ENCODE measurements around the gene AKAP6. TPM values are rescaled to one million over a fixed set of nuclear protein-coding genes. Genes with fewer than 3 reads are reported as not detected.

Gene AKAP6
- polyA plus RNA-seq, 1 donor = 8.5 TPM

- WGBS (ENCODE audit: insufficient coverage, low lambda C conversion rate) = 71% methylated on average over 1 of the region's 4 CpGs
- Histone ChIP-seq H3K4me1 (ENCODE audit: control insufficient read depth, insufficient read depth, low read length) (peaks cover 17% of the 10 kb centered on the region), H3K36me3 (ENCODE audit: control insufficient read depth, insufficient read depth, low read length) (no peaks in the 10 kb centered on the region), H3K27ac (ENCODE audit: low read length) (no peak overlapping the region), H3K27me3 (ENCODE audit: control insufficient read depth, insufficient read depth, low read length) (no peaks in the 10 kb centered on the region), H3K4me3 (ENCODE audit: low read length) (no peak overlapping the region), H3K9me3 (ENCODE audit: control insufficient read depth, low read depth, low read length) (no peaks in the 10 kb centered on the region)
- DNase-seq = no peak
These were observed 1.4 kb downstream of the AKAP6 start for GRCh38 chr14:32330351-32331111.

GRCh38 chr14:32331206-32331605 lies 2.1 kb downstream of the AKAP6 start:
- Histone ChIP-seq H3K4me3 (ENCODE audit: low read length) (no peak overlapping the region), H3K9me3 (ENCODE audit: control insufficient read depth, low read depth, low read length) (no peaks in the 10 kb centered on the region), H3K36me3 (ENCODE audit: control insufficient read depth, insufficient read depth, low read length) (no peaks in the 10 kb centered on the region), H3K27ac (ENCODE audit: low read length) (no peak overlapping the region), H3K4me1 (ENCODE audit: control insufficient read depth, insufficient read depth, low read length) (peaks cover 17% of the 10 kb centered on the region), H3K27me3 (ENCODE audit: control insufficient read depth, insufficient read depth, low read length) (no peaks in the 10 kb centered on the region)
- DNase-seq = no peak
- no CpG with 5 or more reads among the region's 5 CpGs for WGBS (ENCODE audit: insufficient coverage, low lambda C conversion rate)

- no CpG with 5 or more reads among the region's 2 CpGs for WGBS (ENCODE audit: insufficient coverage, low lambda C conversion rate)
- Histone ChIP-seq H3K4me3 (ENCODE audit: low read length) (no peak overlapping the region), H3K36me3 (ENCODE audit: control insufficient read depth, insufficient read depth, low read length) (no peaks in the 10 kb centered on the region), H3K27ac (ENCODE audit: low read length) (peak overlapping the region; percentile 42), H3K4me1 (ENCODE audit: control insufficient read depth, insufficient read depth, low read length) (peaks cover 17% of the 10 kb centered on the region), H3K27me3 (ENCODE audit: control insufficient read depth, insufficient read depth, low read length) (no peaks in the 10 kb centered on the region), H3K9me3 (ENCODE audit: control insufficient read depth, low read depth, low read length) (no peaks in the 10 kb centered on the region)
- DNase-seq = peak; percentile 29 to 71
These were observed 3.6 kb downstream of the AKAP6 start for GRCh38 chr14:32332415-32333316.

- Histone ChIP-seq H3K27ac (ENCODE audit: low read length) (no peak overlapping the region), H3K4me1 (ENCODE audit: control insufficient read depth, insufficient read depth, low read length) (peaks cover 17% of the 10 kb centered on the region), H3K4me3 (ENCODE audit: low read length) (no peak overlapping the region), H3K36me3 (ENCODE audit: control insufficient read depth, insufficient read depth, low read length) (no peaks in the 10 kb centered on the region), H3K9me3 (ENCODE audit: control insufficient read depth, low read depth, low read length) (no peaks in the 10 kb centered on the region), H3K27me3 (ENCODE audit: control insufficient read depth, insufficient read depth, low read length) (no peaks in the 10 kb centered on the region)
- WGBS (ENCODE audit: insufficient coverage, low lambda C conversion rate) = 83% methylated on average over 1 of the region's 2 CpGs
- no peak for DNase-seq
These were observed 7.6 kb downstream of the AKAP6 start for GRCh38 chr14:32336702-32337101.

GRCh38 chr14:32337759-32338158 lies 8.7 kb downstream of the AKAP6 start:
- Histone ChIP-seq H3K27me3 (ENCODE audit: control insufficient read depth, insufficient read depth, low read length) (no peaks in the 10 kb centered on the region), H3K9me3 (ENCODE audit: control insufficient read depth, low read depth, low read length) (no peaks in the 10 kb centered on the region), H3K36me3 (ENCODE audit: control insufficient read depth, insufficient read depth, low read length) (no peaks in the 10 kb centered on the region), H3K4me3 (ENCODE audit: low read length) (no peak overlapping the region), H3K27ac (ENCODE audit: low read length) (no peak overlapping the region), H3K4me1 (ENCODE audit: control insufficient read depth, insufficient read depth, low read length) (peaks cover 10% of the 10 kb centered on the region)
- no peak for DNase-seq
- 100% methylated on average over 1 of the region's 1 CpG for WGBS (ENCODE audit: insufficient coverage, low lambda C conversion rate)

DNA sequence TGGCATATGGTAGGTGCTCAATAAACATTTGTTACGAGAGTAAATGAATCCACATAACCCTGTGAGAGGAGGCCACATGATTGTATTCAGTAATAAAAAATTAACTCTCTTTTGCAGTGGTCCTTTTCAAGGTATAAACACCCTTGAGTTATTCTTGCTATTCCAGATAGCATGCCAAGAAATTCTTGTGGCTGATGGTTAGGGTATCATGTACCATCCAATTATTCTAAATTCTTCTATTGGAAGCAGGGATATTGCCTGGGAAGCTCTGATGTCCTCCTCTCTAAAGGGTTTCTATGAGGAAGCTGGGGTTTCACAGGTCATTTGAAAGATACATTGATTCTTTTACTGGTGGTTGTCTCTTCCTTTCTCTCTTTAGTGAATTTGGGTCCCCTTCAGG lies 10.1 kb downstream of the AKAP6 start:
- no CpG with 5 or more reads among the region's 1 CpG for WGBS (ENCODE audit: insufficient coverage, low lambda C conversion rate)
- DNase-seq = no peak
- Histone ChIP-seq H3K4me3 (ENCODE audit: low read length) (no peak overlapping the region), H3K27me3 (ENCODE audit: control insufficient read depth, insufficient read depth, low read length) (no peaks in the 10 kb centered on the region), H3K9me3 (ENCODE audit: control insufficient read depth, low read depth, low read length) (no peaks in the 10 kb centered on the region), H3K4me1 (ENCODE audit: control insufficient read depth, insufficient read depth, low read length) (no peaks in the 10 kb centered on the region), H3K36me3 (ENCODE audit: control insufficient read depth, insufficient read depth, low read length) (no peaks in the 10 kb centered on the region), H3K27ac (ENCODE audit: low read length) (no peak overlapping the region)

DNA sequence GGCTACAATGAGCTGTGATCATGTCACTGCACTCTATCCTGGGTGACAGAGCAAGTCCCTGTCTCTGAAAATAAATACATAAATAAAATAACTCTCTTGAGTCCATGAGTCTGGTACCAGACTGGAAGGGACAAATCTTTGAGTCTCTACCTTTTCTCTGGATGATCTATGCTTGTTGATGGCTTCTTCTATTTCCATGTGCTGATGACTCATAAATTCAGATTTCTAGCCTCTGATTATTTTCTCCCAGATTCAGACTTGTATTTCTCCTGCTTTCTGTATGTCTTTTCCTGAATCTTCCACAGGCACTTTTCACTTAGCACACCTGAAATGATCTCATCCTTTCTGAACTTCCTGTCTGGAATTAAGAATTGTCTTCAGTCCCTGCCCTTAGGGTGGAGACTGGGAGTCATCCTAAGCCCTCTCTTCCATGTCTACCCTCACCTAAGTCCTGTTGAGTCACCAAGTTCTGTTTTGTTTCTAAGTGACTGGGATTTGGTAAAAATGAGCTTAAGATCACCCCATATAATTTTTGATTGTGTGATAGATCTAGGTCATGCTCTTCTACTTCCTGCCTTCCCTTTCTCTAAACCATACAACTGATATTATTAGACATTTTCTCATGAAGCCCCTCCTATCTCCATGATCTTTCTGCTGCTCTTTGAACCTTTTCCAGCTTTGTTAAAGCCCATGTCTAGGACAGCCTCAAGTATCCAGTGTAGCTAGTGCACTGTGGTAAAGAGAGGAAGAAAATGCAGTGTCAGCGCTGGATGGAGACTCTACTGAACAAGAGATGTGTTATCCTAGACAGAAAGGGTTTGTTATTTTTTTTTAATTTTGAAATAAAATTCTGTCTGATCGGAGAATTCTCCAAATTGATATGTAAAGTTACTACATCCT lies 13.1 kb downstream of the AKAP6 start:
- no peaks in the 10 kb centered on the region for H3K4me1 ChIP-seq (ENCODE audit: control insufficient read depth, insufficient read depth, low read length)
- DNase-seq = no peak
- 100% methylated on average over 2 of the region's 2 CpGs for WGBS (ENCODE audit: insufficient coverage, low lambda C conversion rate)

GRCh38 chr14:32342847-32343194 lies 13.7 kb downstream of the AKAP6 start:
- H3K36me3 ChIP-seq (ENCODE audit: control insufficient read depth, insufficient read depth, low read length) = no peaks in the 10 kb centered on the region
- no peaks in the 10 kb centered on the region for H3K4me1 ChIP-seq (ENCODE audit: control insufficient read depth, insufficient read depth, low read length)
- no peak overlapping the region for H3K4me3 ChIP-seq (ENCODE audit: low read length)
- H3K27ac ChIP-seq (ENCODE audit: low read length) = no peak overlapping the region
- no peaks in the 10 kb centered on the region for H3K9me3 ChIP-seq (ENCODE audit: control insufficient read depth, low read depth, low read length)
- no CpG with 5 or more reads among the region's 2 CpGs for WGBS (ENCODE audit: insufficient coverage, low lambda C conversion rate)
- DNase-seq = no peak
- no peaks in the 10 kb centered on the region for H3K27me3 ChIP-seq (ENCODE audit: control insufficient read depth, insufficient read depth, low read length)

More for the DNA sequence above, 13.1 kb downstream of the AKAP6 start:
- H3K4me3 ChIP-seq (ENCODE audit: low read length) = no peak overlapping the region
- no peaks in the 10 kb centered on the region for H3K9me3 ChIP-seq (ENCODE audit: control insufficient read depth, low read depth, low read length)
- no peaks in the 10 kb centered on the region for H3K36me3 ChIP-seq (ENCODE audit: control insufficient read depth, insufficient read depth, low read length)
- H3K27ac ChIP-seq (ENCODE audit: low read length) = no peak overlapping the region
- no peaks in the 10 kb centered on the region for H3K27me3 ChIP-seq (ENCODE audit: control insufficient read depth, insufficient read depth, low read length)

- no peaks in the 10 kb centered on the region for H3K27me3 ChIP-seq (ENCODE audit: control insufficient read depth, insufficient read depth, low read length)
- H3K27ac ChIP-seq (ENCODE audit: low read length) = no peak overlapping the region
- WGBS (ENCODE audit: insufficient coverage, low lambda C conversion rate) = no CpG with 5 or more reads among the region's 2 CpGs
- no peak overlapping the region for H3K4me3 ChIP-seq (ENCODE audit: low read length)
- peak in 1 of 2 donors; percentile 20 for DNase-seq
- H3K9me3 ChIP-seq (ENCODE audit: control insufficient read depth, low read depth, low read length) = no peaks in the 10 kb centered on the region
- no peaks in the 10 kb centered on the region for H3K36me3 ChIP-seq (ENCODE audit: control insufficient read depth, insufficient read depth, low read length)
- no peaks in the 10 kb centered on the region for H3K4me1 ChIP-seq (ENCODE audit: control insufficient read depth, insufficient read depth, low read length)
These were observed 14.9 kb downstream of the AKAP6 start for GRCh38 chr14:32343926-32344430.

GRCh38 chr14:32345311-32345791 lies 16.3 kb downstream of the AKAP6 start:
- WGBS (ENCODE audit: insufficient coverage, low lambda C conversion rate) = no CpG with 5 or more reads among the region's 1 CpG
- H3K27ac ChIP-seq (ENCODE audit: low read length) = no peak overlapping the region
- no peaks in the 10 kb centered on the region for H3K27me3 ChIP-seq (ENCODE audit: control insufficient read depth, insufficient read depth, low read length)
- no peak overlapping the region for H3K4me3 ChIP-seq (ENCODE audit: low read length)
- no peaks in the 10 kb centered on the region for H3K36me3 ChIP-seq (ENCODE audit: control insufficient read depth, insufficient read depth, low read length)
- DNase-seq = peak; percentile 30 to 50
- H3K9me3 ChIP-seq (ENCODE audit: control insufficient read depth, low read depth, low read length) = no peaks in the 10 kb centered on the region
- no peaks in the 10 kb centered on the region for H3K4me1 ChIP-seq (ENCODE audit: control insufficient read depth, insufficient read depth, low read length)

Data from large intestine (tissue), 3 donors.